Measurements from ENCODE around the gene DAND5.
"Not testable (repeated sequence)": the region's sequence is repeated elsewhere in the genome, so short reads cannot be mapped to it uniquely, and the experiment has no call there.

Gene DAND5

GRCh38 chr19:12946092-12946721 lies 23.2 kb upstream of the DAND5 start:
- DNase-seq: peak; percentile 40

GRCh38 chr19:12946731-12947496 lies 22.5 kb upstream of the DAND5 start:
- no peak for DNase-seq

- no peak for DNase-seq
These were observed 21.4 kb upstream of the DAND5 start for GRCh38 chr19:12947702-12948611.

GRCh38 chr19:12948612-12949362 lies 20.6 kb upstream of the DAND5 start:
- no peak for DNase-seq

- DNase-seq: no peak
These were observed 19.8 kb upstream of the DAND5 start for GRCh38 chr19:12949363-12950283.

- not testable (repeated sequence) for DNase-seq
These were observed 17.3 kb upstream of the DAND5 start for GRCh38 chr19:12952050-12952449.

- no peak for DNase-seq
These were observed 16.8 kb upstream of the DAND5 start for GRCh38 chr19:12952488-12953137.

GRCh38 chr19:12953138-12953798 lies 16.1 kb upstream of the DAND5 start:
- DNase-seq: no peak

GRCh38 chr19:12953799-12954611 lies 15.4 kb upstream of the DAND5 start:
- DNase-seq: peak; percentile 11

- DNase-seq: no peak
These were observed 14.8 kb upstream of the DAND5 start for GRCh38 chr19:12954612-12954962.

- DNase-seq: not testable (repeated sequence)
These were observed 13.8 kb upstream of the DAND5 start for GRCh38 chr19:12955575-12955974.

- no peak for DNase-seq
These were observed 13.4 kb upstream of the DAND5 start for GRCh38 chr19:12955996-12956395.

GRCh38 chr19:12956446-12957388 lies 12.7 kb upstream of the DAND5 start, which contains the start of gene GADD45GIP1:
GADD45GIP1 (minus strand) TSS chr19:12957223; CDS start chr19:12957212, 11 bp downstream.
- DNase-seq: peak; percentile 75

- DNase-seq: not testable (repeated sequence)
These were observed 11.9 kb upstream of the DAND5 start for GRCh38 chr19:12957389-12957952.

- DNase-seq: no peak
These were observed 9.9 kb upstream of the DAND5 start for GRCh38 chr19:12959481-12959880.

- DNase-seq: peak; percentile 75
These were observed 4.2 kb upstream of the DAND5 start for GRCh38 chr19:12965017-12965811.

- DNase-seq: no peak
These were observed 3.6 kb upstream of the DAND5 start for GRCh38 chr19:12965812-12966135.

Data from COR-L47 (cell line).